Measurements from ENCODE around the gene HEATR3.

HEATR3 gene

GRCh38 chr16:50154420-50154950, 88.7 kb downstream of the HEATR3 start:
- DNase-seq: no peak

DNA sequence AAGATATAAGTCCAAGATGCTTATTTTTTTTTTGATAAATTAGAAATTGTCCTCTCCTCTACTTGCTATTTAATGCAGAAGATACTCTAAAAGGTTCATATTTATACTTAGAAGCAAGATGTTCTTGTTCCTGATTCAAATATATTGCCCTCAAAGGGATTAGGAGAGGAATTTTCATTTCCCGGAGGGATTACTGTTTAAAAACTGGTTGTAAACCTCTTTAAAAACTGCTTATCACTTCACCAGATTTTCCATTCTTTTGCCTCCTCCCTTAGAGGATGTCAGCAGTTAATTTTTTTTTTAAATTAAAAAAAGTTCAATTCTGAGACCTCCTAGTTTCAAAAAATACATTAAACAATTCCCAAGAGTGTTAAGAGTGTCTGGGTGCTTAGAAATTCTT, 90.2 kb downstream of the HEATR3 start:
- no peak for DNase-seq

Measured in DMS 273 treated with DMSO at 0.1 percent for 48 hours (cell line).